Right atrium auricular region (tissue), 2 donors: ENCODE measurements around the gene NPFFR1. TPM values are rescaled to one million over a fixed set of nuclear protein-coding genes. Genes with fewer than 3 reads are reported as not detected.

Source experiments
- DNase-seq: peaks from one replicate; pipeline ENCODE4 v3.0.0-alpha.2; 2019; ENCODE audit warnings: low spot score
- H3K27ac ChIP-seq, 2 donors: fragments of 200-600 bp; sonication (generic); 1 replicate in 1 of 2; 2 replicates in 1 of 2; pipeline ENCODE4 v1.5.1; 2016 to 2019
- H3K27me3 ChIP-seq, 2 donors: fragments of 200-600 bp; sonication (generic); one replicate each; pipeline versions ENCODE4 v1.5.1 to v1.6.0; 2017 to 2019
- H3K36me3 ChIP-seq: fragments of 200-600 bp; sonication (generic); one replicate; pipeline ENCODE4 v1.5.1; 2016
- H3K4me1 ChIP-seq, 2 donors: fragments of 200-600 bp; sonication (generic); one replicate each; pipeline versions ENCODE4 v1.5.1 to v1.6.0; 2017 to 2019
- H3K4me3 ChIP-seq, 2 donors: fragments of 200-600 bp; sonication (generic); 1 replicate in 1 of 2; 2 replicates in 1 of 2; pipeline ENCODE4 v1.5.1; 2017 to 2019; ENCODE audit warnings: mild to moderate bottlenecking in 1 of 2, moderate library complexity in 1 of 2
- H3K9me3 ChIP-seq, 2 donors: fragments of 200-600 bp; sonication (generic); one replicate each; pipeline ENCODE4 v1.5.1; 2019
- CTCF ChIP-seq, 2 donors: fragments of 200-600 bp; sonication (generic); IDR thresholded peaks; one replicate each; pipeline ENCODE4 v1.5.1; 2019; ENCODE audit warnings: antibody characterized with exemption in 2 of 2
- total RNA-seq, 2 donors: library from RNA; depleted of rRNA; stranded (reverse); fragments of >200 nt; gene quantifications; one replicate each; pipeline ENCODE4 v1.1.0, GENCODE V29; 2016

Gene NPFFR1
- total RNA-seq, 2 donors from 2014 or later, result 0.47 TPM; not detected in 1

- H3K4me3 ChIP-seq, result no peak overlapping the region
- DNase-seq, result no peak
- no peaks in the 10 kb centered on the region for H3K36me3 ChIP-seq
- H3K27ac ChIP-seq, result peak overlapping the region; percentile 74 to 82
- no peak for TF ChIP-seq CTCF (IDR thresholded peaks at IDR 0.05)
- H3K4me1 ChIP-seq, result peaks cover 0 to 44% of the 10 kb centered on the region in 2 donors
- H3K27me3 ChIP-seq, result no peaks in the 10 kb centered on the region
- H3K9me3 ChIP-seq, result no peaks in the 10 kb centered on the region
Observed at GRCh38 chr10:70323138-70323696, 39.4 kb upstream of the NPFFR1 start.

GRCh38 chr10:70321897-70322890 lies 38.4 kb upstream of the NPFFR1 start:
- Histone ChIP-seq H3K27me3 (no peaks in the 10 kb centered on the region), H3K9me3 (no peaks in the 10 kb centered on the region), H3K36me3 (no peaks in the 10 kb centered on the region), H3K4me3 (no peak overlapping the region), H3K4me1 (peaks cover 0 to 44% of the 10 kb centered on the region in 2 donors), H3K27ac (peak overlapping the region; percentile 74 to 82)
- no peak for DNase-seq
- no peak for TF ChIP-seq CTCF (IDR thresholded peaks at IDR 0.05)

DNA sequence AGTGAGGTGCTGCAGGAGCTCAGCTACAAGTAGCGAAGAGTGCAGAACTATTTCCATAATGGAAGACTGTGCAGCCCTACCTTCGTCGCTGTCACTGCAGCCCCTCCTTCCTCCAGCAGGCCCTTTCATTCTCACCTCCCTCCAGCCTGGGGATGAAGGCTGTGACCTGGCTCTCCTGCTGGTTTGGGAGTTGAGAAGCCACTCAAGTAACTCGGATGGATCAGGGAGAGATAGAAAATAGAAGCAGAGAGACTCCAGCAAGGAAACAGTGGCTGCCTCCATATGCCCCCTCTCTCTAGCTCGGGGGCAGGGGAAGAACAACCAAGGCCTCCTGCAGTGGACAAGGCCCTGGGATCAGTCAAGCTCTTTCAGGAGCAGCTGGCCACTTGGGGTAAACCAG lies 37.4 kb upstream of the NPFFR1 start:
- peak overlapping the region; percentile 74 to 82 for H3K27ac ChIP-seq

DNA sequence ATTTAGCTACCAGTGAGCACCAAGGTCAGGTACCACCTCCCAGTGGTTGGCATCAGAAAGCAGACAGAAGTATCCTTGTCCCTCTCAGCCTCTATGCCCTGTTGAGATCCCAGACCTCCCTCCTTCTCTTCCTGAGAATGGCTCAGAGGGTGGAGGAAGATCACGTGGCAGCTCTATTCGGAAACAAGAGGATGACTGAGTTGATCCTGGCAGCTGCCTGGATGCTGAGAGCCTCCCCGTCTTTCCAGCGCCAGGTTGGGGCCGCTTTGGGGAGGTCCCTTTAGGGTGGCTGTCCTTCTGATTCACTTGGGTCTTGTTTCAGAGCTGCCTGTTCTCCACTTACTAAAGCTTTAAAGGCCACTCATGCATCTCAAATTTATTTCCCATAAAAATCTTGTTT lies 36.9 kb upstream of the NPFFR1 start:
- Histone ChIP-seq H3K4me3 (no peak overlapping the region), H3K9me3 (no peaks in the 10 kb centered on the region), H3K27ac (peak overlapping the region; percentile 74 to 82), H3K36me3 (no peaks in the 10 kb centered on the region), H3K27me3 (no peaks in the 10 kb centered on the region), H3K4me1 (peaks cover 0 to 43% of the 10 kb centered on the region in 2 donors)
- TF ChIP-seq CTCF (IDR thresholded peaks at IDR 0.05), result no peak
- DNase-seq, result no peak

More for the DNA sequence above, 37.4 kb upstream of the NPFFR1 start:
- H3K4me3 ChIP-seq, result no peak overlapping the region
- no peaks in the 10 kb centered on the region for H3K9me3 ChIP-seq
- TF ChIP-seq CTCF (IDR thresholded peaks at IDR 0.05), result no peak
- H3K27me3 ChIP-seq, result no peaks in the 10 kb centered on the region
- no peak for DNase-seq
- H3K4me1 ChIP-seq, result peaks cover 0 to 44% of the 10 kb centered on the region in 2 donors
- no peaks in the 10 kb centered on the region for H3K36me3 ChIP-seq

DNA sequence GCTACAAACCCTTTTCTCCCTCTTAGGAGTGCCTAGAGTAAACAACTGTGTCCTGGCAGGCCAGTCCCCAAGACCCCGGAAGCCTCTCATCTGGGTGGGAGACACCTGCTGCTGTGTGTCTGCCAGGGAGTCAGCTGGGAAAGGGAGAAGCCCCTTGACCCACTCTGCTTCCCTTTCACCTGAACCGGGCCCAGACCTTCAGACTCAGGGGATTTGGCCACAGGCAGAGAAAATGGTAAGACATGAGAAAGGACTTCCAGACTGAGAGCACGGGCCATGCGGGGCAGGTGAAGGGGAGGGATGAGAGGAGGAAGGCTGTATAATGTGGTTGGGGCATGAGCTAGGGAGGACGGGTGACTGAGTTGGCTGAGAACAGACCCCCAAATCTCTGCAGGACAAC lies 36.0 kb upstream of the NPFFR1 start:
- Histone ChIP-seq H3K9me3 (no peaks in the 10 kb centered on the region), H3K36me3 (no peaks in the 10 kb centered on the region), H3K27ac (no peak overlapping the region)

More for the DNA sequence above, 36.0 kb upstream of the NPFFR1 start:
- Histone ChIP-seq H3K27me3 (no peaks in the 10 kb centered on the region), H3K4me3 (no peak overlapping the region), H3K4me1 (peaks cover 0 to 34% of the 10 kb centered on the region in 2 donors)
- no peak for TF ChIP-seq CTCF (IDR thresholded peaks at IDR 0.05)
- DNase-seq, result no peak
